HG03457 (cell line): ENCODE measurements around the gene TSLP.

ENCODE experiments used
- ATAC-seq: cut with Tn5 transposase; IDR thresholded peaks from one replicate; pipeline ENCODE4 v1.9.1; 2021; ENCODE audit warnings: moderate number of reproducible peaks; ENCODE audit not compliant: unreplicated experiment

The TSLP gene

DNA sequence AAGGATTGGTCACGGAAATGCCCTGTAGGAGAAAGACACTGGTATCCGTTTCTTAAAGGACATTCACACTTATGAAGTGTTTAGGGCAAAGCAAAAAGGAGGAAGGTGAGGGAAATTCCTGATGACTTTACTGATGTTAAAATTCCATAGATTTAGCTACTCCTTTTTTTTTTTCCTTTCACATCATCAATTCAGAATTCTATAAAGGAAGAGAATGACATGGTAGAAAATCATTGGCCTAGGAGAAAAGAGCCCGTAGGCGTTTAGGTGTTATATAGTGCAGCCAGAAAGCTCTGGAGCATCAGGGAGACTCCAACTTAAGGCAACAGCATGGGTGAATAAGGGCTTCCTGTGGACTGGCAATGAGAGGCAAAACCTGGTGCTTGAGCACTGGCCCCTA, at the start of gene TSLP:
TSS of gene TSLP (plus strand) at position 301 of the 400 bp plus-strand sequence. CDS start 178 bp downstream, outside the sequence.
- ATAC-seq: no peak

DNA sequence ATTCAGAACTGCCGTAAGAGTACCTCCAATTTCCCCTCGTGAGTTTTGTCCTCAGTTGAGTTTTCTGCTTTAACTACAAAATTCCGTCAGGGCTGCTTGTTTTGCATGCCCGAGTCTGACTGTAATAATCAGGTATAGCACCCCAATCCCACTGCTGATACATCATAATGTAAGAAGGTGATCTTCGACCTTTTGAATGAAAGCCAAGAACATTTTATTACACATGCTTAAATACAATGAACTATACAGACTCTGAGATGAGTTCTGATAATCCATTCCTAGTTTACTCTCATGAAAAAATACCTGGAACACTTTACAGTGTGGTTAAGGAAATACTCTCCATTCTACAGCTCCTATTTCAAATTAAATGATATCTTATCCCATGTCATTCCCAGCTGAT, 49.2 kb upstream of the TSLP start:
- no peak for ATAC-seq

DNA sequence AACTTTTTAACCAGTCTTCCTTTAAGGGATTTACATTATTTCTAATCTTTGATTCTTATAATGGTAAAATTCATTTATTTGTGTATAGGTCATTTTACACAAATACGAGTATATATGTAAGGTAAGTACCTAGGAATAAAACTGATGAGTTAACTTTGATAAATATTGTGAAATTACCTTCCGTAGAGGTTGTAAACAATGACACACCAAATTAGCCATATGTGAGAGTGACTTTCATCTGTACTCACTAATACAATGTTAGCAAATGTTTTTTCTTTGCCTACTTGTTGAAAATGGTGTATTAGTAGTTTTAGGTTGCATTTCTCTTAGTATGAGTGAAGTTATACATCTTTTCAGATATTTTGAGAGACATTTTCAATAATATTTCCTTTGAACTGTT, 42.6 kb upstream of the TSLP start:
- no peak for ATAC-seq

DNA sequence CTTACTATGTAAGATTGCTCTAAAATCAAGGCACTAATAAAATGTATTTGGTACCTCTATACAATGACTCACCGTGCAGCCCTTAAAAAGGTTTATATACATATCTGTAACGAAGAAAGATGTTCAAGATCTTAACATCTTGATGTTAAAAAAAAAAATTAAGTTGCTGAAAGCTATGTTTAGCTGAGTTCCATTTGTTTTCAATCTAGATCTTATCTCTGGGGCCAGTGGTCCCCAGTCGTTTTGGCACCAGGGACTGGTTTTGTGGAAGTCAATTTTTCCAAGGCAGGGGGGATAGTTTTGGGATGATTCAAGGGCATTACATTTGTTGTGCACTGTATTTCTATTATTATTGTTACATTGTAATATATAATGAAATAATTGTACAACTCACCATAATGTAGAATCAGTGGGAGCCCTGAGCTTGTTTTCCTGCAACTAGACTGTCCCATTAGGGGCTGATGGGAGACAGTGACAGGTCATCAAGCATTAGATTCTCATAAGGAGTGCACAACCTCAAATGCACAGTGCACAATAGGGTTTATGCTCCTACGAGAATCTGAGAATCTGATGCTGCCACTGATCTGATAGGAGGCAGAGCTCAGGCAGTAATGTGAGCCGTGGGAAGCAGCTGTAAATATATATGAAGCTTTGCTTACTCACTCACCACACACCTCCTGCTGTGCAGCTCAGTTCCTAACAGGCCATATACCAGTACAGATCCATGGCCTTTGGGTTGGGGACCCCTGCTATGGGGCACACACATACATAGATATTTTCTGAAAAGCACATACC, 27.6 kb upstream of the TSLP start:
- ATAC-seq: no peak

DNA sequence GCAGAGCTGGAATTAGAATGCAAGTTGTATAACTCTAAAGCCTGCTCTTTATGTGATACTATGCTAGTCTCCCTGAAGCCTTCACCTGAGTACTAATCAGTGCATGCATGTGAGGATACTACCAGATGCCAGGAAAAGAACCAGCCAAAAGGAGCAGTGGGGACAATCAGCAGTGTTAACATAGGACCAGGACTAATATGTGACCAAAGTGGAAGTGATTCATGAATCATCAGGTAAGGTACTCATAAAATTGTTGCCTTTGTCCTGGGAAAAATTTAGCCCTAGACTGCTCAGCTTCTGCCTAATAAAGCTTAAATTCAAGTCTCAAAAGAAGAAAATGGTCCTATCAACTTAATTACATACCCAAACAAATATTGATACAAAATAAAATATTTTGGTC, 13.4 kb upstream of the TSLP start:
- ATAC-seq: no peak

DNA sequence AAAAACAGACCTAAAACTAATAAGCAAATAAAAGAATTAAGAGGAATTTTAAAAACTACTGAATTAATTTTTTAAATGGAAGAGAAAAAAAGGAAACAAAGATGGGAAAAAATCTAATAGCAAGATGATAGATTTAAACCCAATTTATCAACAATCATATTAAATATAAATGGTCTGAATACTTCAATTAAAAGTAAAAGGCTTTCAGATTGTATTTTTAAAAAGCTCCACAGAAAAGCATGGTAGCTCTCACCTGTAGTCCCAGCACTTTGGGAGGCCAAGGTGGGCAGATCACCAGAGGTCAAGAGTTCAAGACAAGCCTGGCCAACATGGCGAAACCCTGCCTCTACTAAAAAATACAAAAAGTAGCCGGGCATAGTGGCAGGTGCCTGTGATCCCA, 11.3 kb upstream of the TSLP start:
- ATAC-seq: no peak

DNA sequence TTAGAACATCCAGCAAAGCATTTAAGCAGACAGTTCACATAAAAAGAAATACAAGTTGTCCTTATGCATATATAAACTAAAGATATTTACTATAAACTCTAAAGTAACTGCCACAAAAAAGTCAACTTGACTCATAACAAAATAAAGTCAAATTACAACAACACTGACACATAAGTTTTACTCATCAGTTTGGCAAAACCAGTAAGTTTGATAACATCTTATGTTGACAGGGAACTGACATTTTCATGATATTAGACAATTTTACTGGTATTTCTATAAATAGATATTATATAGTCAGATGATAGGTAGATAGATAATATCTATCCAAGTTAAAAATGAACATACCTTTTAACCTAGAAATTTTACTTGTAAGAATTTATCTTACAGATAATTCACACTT, 9.9 kb upstream of the TSLP start:
- no peak for ATAC-seq

DNA sequence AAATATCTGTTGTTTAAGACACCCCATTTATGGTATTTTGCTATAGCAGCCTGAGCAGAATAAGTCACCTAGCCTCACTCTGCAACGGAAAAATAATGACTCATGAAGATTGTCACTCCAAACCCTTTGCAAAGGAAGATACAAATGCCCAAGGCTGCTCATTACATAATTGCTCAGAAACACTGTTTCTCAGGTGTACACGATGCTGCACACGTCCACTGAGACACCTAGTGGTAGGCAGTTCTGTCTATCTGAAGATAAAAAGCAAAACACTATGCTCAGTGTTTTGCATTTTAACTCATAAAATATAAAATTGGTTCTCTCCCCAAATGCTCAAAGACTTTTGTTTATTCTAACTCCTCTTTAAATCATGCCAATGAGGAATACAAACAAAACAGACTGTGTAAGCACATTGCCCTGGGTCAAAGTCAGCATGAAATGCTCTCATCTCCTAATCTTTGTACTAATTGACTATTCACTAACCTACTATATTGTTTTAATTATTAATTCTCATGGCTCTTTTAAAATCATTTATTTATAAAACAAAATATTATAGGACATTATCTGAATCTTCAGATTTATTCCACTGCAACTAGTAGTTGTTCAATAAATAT, 7.7 kb upstream of the TSLP start:
- no peak for ATAC-seq

DNA sequence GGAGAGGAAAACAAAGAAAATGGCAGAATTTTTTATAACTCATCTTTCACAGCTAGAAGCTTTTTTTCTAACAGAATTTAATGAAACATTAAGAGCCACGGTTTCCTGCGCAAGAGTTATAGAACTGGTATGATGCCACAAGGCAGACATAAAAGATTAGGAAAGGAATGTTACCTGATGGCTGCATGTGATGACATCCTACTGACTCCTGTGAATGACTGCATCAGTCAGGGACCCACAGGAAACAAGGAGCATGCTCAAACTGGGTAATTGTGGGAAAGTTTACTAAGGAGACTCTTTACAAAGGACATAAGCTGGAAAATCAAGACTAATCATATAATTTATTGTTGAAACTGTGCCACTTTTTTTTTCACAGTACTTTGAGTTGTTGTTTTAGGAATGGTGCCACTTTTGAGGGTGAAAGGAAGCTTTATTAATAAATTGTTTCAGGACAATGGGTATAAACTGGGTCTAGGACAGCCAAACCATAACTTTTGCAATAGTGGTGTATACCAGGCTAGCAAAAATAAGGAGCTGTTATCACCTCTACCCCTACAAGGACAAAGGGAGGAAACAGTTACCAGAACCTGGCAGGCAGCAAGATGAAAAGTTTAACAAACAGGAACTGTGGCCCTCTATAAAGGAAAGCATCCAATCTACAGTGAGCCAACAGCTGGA, 5.1 kb upstream of the TSLP start:
- ATAC-seq: no peak

DNA sequence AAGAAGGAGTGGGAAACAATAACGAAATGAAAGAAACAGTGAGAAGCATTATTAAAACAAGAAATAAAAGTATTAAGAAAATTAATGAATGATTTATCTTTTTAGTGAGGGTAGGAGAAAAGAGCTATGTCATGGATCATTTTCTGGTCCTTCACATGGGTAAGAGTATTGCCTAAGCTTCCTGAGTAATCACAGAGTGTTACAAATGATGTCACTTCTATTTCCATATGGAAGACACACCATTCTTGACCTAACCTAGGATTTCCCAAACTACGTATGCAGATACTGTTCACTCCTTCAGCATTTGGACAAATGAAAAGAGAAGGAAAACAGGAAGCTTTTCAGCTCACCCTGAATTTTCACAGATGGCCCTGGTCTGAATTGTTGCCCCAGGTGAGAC, 3.3 kb upstream of the TSLP start:
- ATAC-seq: no peak

DNA sequence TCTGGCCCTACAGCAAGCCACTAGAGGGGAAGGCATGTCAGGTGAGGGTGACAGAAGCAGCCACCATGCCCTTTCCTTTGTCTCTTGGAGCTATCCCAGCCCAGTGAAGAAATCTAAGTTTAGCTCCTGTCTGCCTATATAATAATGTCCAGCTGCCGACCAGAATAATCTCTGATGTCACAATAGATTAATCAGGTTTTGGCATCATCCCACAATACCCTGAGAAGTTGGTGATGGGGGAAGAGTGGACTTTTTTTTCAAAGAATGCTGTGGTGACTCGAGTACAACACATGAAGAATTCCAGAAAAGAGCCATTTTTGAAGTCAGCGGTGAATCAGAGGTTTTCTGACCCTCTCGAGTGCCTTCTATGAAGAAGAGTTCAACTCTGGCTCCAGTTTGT, 1.7 kb upstream of the TSLP start:
- ATAC-seq: no peak

DNA sequence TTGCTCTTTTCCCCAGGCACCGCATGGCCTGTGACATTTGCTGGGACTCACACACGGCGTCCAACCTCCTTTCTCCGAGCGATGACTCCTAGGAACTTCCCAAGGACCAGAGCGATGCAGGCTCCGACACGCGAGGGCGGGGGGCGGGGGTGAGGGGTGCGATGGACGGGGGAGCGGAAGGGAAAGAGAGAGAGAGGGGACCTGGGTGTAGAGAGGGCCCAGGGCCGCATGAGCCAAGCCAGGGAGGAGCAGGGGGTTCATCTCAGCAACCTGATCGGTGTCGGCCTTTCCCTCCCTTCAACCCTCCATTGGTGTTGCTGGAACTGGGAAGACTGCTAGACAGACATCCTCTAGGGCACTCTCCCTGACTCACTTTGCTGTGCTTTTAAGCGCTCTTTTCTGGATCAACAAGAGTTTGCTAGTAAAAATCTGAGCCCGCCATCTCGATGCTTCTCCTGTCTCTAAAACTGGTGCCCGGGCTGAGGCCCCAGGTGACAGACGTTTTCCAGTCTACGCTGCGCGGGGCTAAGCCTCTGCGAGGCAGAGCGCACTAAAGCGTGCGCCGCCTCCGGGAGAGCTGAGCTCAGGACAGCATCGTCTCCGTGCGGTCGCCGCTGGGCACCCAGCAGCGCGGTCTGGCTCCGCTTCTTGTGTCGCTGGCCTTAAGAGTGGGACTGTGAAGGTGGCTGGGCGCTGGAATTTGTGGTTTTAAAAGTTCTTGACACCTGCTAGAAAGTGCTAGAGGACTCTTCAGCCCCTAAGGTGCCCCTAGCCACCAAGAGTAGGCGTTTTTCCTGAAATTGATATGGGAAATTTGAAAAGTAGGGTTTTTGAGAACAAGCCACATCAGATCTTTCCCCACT, 1.0 kb upstream of the TSLP start:
- ATAC-seq: no peak

DNA sequence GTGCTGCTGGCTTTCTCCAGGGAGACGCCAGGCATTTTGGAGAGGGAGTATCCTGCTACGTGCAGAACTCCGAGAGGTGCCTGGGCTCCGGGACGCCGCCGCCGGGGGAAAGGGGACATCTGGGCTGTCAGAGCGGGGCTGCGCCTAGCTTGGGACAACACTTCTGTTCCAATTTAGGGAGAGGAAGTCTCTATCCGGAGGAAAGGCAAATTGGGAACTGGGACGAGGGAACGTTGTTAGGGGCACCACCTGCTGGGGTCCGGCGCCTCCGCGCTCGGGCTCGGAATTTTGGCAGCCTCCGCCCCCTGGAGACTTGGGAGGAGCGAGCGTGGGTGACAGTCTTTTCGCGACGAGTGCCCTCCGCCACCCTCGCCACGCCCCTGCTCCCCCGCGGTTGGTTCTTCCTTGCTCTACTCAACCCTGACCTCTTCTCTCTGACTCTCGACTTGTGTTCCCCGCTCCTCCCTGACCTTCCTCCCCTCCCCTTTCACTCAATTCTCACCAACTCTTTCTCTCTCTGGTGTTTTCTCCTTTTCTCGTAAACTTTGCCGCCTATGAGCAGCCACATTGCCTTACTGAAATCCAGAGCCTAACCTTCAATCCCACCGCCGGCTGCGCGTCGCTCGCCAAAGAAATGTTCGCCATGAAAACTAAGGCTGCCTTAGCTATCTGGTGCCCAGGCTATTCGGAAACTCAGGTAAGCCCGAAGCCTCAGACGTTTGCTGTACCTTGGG, 1.6 kb downstream of the TSLP start:
- peak; percentile 72 for ATAC-seq

DNA sequence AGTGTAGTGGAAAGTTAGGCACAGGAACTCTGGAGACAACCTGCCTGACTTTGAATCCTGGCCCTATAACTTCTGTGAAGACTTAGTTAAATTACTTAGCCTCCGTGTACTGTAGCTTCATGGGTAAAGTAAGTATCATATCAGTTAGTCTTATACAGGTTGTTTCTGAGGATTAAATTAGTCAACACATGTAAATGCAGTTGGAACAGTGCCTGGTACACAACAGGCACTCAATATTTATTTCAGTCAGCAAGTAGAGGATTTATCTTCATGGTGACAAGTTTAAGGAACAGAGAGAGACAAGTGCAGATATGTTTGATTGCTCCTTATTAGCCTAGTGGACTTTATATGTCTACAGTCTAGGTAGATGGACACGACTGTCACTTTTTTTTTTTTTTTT, 2.7 kb downstream of the TSLP start:
- no peak for ATAC-seq

DNA sequence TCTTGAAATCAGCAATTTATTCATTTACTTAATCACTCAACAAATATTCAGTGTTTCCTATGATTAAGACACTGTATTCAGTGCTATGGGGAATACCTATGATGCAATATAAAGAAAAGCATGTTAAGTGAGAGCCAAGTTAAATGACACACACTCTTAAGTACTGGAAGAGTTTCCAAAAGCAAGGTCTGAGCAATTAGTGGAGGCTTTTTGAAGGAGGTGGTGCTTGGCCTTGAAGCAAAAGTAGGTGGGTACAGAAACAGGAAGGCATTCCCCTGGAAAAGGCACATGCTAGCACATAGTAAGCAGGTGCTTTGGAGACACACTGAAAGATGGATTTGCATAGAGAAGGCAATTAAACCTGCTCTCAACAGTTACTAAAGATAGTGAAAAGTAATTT, 4.0 kb downstream of the TSLP start:
- ATAC-seq: no peak

DNA sequence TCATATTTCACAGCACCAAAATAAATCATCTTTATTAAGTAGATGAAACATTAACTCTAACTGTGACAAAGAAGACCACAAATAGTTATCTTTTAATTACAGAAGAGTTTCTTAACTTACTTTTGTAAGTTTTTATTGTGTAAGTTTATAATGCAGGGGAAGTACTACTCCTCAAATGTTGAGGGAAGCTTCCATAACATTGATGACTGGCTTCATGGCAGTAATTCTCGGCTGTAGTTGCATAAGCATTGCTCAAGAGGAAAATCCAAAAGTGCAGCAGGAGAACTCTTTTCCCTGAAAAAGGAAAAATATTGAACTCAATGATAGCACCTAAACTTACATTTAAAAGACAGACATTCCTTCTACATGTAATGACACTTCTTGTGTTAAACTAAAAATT, 4.6 kb downstream of the TSLP start:
- no peak for ATAC-seq

DNA sequence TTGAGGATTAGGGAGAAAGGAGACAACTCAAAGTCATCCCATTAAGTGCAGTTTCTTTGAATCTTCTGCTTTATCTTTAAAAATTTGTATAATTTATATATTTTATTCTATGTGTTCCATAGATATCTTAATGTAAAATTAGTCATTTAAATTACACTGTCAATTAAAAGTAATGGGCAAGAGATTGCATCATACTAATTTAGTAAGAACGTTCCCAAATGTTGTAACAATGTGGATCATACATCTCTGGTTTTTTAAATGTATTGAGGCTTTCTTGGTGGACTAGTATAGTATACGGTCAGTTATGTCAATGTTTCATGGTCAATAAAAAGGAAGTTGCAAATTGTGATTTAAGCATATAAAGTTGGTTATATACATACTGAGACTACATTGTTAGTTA, 6.2 kb downstream of the TSLP start:
- no peak for ATAC-seq

DNA sequence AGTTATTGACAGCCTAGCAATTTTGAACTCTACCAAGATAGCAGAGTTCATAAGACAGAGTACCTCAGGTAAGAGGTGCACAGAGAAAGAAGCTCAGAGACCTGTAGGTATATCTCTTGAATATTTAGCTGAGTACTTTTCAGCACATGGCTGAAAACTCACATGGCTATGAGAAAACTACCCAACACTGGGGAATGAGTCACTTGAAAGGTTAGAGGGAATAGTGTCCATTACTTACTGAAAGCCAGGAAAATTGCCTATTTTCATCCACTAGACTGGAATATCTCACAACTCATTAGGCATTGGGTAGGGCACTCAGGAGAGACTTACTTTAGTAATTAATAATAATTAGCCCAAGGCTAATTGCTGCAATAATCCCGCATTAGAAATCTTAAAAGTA, 8.3 kb downstream of the TSLP start:
- no peak for ATAC-seq

DNA sequence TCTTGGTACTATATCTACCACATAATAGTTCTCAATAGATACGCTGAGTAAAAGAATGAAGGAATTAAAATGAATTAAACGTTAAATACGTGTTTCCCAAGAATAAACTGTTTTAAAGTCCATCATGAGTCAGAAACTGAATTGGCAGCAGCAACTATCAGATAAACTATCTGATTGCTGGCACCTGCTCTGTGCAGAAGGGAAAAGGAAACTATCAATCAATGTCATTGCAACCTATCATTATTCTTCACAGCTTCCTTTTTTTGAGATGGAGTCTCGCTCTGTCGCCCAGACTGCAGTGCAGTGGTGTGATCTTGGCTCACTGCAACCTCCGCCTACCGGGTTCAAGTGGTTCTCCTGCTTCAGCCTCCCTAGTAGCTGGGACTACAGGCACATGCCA, 11.8 kb downstream of the TSLP start:
- no peak for ATAC-seq

DNA sequence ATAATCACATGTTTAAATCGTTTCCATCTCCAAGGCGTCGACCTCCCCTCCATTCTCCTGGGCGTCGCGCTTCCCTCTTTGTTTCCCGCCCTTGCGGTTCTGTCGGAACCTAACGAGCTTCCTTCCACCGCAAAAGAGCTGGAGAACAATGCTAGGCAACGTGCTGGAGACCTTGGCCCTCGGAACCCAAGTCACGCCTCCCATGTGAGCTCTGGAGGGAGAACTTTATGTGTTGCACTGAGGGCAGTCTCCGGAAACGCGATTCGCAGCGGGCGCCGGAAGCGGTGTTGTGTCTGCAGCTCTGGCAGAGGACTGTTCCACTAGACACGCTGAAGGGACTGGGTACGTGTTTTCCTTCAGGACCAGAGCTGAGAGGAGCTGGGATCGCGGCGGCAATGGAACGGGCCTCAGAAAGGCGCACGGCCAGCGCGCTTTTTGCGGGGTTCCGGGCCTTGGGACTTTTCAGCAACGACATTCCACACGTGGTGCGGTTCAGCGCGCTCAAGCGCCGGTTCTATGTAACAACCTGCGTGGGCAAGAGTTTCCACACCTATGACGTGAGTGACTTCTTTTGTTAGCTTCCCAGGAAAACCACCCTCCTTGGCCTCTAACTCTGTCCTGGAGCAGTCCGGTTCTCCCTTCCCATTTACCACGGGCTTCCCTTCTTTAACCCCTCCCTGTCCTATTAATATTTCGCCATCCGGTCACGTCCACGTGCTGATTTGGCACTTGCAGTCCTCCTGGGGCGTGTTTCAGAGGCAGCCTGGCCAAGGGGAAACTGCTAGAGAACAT, 20.7 kb downstream of the TSLP start, which contains the start of gene WDR36:
TSS of gene WDR36 (plus strand) at position 287 of the 792 bp plus-strand sequence. CDS start at position 396, 109 bp downstream.
- ATAC-seq: peak; percentile 91
